ENCODE data around the gene ST6GAL1.
"Not testable (repeated sequence)": the region's sequence is repeated elsewhere in the genome, so short reads cannot be mapped to it uniquely, and the experiment has no call there.

The ST6GAL1 gene

DNA sequence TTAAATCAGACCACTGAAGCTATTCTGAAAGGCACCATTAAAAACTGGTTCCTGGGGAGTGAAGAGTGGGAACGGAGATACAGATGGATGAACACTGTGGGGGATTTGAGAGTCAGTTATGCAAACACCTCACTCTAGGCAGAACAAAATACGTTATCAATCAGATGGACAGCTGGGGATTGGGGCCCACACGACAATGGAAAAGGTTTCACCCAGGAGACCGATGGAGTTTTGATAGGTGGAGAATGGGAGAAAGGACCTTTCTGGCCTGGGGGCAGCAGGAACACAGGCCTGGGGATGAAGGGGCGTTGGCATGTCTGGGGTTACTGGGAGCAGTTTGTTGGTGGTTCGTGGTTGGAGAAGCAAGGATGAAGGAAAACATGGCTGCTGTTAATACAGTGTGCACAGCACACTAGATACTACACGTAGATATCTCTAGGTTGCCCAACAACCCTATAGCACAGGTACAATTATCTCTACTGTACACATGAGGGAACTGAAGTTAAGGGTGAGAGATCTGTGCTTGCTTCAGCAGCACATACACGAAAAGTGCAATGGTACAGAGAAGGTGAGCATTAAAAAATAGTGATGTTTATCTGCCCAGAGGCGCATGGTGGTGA is 16.5 kb downstream of the ST6GAL1 start:
- no peak for DNase-seq

DNA sequence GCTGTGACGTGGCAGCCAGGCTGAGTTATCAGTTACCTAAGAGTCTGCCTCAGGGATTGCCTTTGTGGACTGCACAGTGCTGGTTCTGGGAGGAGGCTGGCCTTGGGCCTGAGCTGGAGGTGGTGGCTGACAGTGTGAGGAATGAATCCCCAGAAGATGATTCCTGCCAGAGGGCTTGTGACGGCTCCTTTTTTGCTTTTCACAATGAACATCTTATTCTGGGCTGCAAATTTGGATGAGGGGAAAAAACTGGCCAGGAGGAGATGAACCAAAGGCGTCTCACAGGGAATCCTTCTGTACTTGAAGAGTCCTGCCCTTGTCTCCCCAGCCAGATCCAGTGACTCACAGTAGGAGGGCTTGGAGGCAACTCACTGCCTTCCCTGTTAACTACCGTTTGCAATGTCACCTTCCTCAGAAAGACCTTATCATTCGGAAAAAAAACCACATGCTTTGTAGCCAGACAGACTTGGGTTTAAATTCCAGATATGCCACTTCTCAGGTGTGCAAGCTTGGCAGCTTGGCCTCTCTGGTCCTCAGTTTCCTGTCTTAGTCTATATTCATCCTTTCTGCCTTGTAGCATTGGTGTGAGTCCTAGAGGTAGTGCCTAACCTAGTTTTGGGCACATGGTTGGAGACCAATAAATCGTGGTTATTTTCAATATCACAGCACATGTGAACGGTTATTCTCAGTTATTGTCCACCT is 19.1 kb downstream of the ST6GAL1 start:
- no peak for DNase-seq

DNA sequence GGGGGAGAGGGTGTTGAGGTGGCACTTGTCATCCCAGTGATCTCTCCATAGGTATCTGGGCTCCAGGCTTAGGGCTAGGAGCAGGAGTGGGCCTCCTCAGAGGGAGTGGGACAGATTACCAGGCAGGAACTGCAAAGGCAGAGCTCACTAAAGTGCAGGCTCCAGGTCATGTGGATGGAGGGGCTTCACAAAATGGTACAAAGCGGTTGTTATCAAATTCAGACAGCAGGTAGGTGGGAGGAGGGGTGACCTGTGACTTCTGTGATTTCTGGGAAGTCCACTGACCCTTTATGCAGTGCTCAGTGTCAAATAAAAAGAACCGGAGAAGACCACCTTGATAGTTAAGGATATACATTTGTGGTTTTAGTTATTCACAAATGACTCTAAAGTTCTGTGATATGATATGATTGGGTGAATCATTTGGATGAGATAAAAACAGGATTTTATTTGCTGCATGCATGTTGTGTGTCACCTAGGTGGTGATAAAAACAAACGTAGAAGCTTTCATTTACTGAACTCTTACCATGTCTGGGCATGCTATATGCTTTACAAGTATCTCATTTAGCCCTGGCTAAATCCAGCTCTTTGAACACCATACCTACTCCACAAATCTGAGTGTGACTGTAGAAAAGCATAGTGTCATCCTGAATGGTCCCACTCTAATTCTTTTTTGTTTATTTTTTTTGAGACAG is 20.2 kb downstream of the ST6GAL1 start:
- DNase-seq, result no peak

DNA sequence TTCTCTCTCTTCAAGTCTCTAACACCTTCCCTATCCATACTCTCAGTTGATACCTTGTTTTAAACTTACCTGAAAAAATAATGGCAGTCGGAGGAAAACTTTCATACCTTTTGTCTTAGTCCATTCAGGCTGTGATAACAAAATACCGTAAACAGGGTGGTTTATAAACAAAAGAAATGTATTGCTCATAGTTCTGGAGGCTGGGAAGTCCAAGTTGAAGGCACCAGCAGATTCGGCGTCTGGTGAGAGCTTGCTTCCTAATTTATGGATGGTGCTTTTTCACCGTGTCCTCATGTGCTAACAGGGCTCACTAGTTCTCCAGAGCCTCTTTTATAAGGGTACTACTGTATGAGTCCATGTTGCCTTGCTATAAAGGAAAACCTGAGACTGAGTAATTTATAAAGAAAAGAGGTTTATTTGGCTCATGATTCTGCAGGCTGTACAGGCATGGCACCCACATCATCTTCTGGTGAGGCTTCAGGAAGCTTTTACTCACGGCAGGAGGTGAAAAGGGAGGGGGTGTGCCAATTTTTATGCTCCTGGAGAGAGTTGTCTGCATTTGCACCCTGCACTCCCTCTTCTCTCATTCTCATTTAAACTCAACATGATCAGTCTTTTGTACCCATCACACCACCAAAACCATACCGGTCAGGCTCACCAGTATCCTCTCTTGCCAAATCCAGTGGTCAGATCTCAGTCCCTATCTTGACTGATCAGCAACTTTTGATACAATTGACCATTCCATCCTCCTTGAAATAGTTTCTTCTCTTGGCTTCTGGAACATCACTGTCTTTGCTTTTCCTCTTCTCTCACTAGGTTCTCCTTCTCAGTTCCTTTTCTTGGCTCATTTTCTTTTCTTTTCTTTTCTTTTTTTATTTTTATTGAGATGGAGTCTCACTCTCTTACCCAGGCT is 21.6 kb downstream of the ST6GAL1 start:
- no peak for DNase-seq

GRCh38 chr3:186953011-186953487 is 22.7 kb downstream of the ST6GAL1 start:
- DNase-seq, result peak; percentile 29

- not testable (repeated sequence) for DNase-seq
These were observed 23.8 kb downstream of the ST6GAL1 start for GRCh38 chr3:186953992-186954699.

- no peak for DNase-seq
These were observed 25.8 kb downstream of the ST6GAL1 start for GRCh38 chr3:186955898-186956696.

DNA sequence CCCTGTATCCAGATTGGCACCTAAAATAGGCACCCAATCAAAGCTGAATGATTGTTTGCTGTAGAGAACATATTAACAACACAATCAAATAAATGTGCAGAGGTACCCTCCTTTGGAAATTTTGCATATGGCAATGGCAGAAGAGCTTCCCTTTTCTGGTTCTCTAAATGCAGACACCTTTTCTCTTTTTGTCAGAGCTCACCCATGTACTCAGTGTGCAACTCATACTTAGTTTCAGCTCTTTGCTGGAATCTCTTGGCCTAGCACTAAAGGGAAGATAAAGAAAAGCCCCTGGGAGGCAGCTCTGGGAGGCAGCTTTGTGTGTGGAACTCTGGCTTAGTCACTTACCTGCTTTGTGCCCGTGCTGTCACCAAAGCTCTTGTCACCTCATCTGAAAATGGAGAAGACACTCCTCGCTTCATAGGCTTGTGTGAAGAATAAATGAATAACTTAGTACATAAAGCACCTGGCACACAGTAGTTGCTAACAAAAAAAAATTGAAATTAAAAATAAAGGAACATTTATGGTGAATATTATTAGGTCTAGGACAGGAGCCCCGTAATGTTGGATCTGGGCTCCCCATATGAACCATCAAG is 28.8 kb downstream of the ST6GAL1 start:
- no peak for DNase-seq

GRCh38 chr3:186960347-186960746 is 30.0 kb downstream of the ST6GAL1 start:
- no peak for DNase-seq

DNA sequence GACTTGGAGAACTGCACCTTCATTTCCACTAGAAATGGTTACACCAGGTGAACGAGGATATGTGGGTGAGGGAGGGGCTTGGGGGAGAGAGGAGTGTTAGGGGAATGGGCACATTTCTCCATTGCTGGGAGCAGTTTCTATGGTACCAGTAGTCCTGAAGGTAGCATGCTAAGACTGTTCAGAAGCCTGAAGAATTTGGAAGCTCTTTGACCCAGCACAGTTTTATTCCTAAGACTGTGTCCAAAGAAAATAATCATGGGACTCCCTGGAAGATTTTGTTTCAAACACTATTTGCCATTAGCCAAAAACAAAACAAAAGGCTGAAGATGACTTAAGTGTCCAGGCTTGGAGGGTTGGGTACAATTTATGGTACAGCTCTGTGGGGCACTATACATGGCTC is 32.1 kb downstream of the ST6GAL1 start:
- no peak for DNase-seq

DNA sequence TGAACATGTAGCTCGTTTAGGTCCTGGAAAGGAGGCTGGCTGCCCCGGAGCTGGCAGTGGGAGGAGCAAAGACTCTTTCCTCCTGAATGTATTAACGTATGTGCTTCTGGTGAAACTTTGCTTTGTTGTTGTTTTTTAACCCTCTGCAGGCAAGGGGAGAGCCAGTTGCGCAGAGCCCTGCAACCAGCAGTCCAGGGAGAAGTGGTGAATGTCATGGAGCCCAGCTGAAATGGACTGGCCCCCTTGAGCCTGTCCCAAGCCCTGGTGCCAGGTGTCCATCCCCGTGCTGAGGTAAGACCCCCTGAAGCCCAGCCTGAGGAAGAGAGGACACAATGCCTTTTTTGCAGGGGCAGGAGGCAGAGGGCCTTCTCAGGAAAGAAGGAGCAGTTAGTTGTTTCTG is 33.3 kb downstream of the ST6GAL1 start:
- DNase-seq, result no peak

DNA sequence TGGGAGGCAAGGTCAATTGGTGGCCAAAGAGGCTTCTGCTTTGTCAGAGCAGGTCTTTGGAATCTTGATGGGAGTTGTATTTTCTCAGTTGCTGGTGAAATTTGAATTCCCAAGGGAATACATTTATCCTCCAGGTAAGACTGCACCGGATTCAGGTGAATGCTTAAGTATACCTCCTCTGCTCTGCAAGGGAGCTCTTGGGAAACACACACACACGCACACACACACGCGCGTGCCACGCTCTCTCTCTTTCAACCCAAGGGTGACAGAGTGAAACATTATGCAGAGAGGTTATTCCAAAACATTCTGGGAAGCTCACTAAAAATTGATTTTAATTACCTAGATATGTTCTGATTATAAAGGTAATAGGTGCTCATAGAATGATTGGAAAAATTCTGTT is 33.7 kb downstream of the ST6GAL1 start:
- no peak for DNase-seq

DNA sequence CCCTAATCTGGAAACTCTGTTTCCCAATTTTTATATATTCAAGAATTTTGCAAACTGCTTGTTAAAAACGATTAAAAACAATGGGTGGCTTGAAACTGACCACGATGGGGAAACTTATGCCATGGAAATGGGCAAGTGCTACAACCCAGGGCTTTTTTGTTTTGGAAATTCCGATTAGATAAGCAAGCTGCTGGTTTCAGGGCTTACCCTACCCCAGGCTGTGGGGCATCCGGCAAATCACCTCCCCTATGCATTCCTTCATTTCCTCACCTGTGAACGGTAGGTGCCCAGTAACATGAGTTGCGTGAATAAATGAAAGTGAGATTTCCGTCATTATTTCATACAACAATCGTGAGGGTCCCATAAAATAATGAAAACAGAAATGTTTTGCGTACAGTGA is 34.3 kb downstream of the ST6GAL1 start:
- no peak for DNase-seq

GRCh38 chr3:186965141-186965879 is 35.0 kb downstream of the ST6GAL1 start:
- DNase-seq, result no peak

DNA sequence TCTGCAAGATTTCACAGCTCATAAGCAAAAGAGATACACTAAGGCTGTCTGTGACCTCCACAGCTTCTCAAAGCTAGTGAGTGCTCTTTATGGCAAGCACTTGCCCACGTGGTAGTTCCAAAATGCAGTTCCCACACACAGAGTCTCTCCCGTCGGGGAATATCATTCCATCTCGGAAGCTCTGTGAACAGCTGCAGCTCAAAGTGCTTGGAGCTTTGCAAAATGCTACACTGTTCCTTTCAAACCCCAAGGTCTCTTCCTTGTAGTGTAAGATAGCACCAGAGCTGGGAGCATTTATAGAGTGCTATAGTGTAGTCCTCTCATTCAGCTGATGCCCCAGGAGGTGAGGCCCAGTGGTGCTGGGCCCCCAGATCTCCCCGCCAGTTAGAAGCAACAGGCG is 36.1 kb downstream of the ST6GAL1 start:
- no peak for DNase-seq

- DNase-seq, result not testable (repeated sequence)
These were observed 36.9 kb downstream of the ST6GAL1 start for GRCh38 chr3:186967236-186967635.

GRCh38 chr3:186967686-186968085 is 37.4 kb downstream of the ST6GAL1 start:
- DNase-seq, result no peak

DNA sequence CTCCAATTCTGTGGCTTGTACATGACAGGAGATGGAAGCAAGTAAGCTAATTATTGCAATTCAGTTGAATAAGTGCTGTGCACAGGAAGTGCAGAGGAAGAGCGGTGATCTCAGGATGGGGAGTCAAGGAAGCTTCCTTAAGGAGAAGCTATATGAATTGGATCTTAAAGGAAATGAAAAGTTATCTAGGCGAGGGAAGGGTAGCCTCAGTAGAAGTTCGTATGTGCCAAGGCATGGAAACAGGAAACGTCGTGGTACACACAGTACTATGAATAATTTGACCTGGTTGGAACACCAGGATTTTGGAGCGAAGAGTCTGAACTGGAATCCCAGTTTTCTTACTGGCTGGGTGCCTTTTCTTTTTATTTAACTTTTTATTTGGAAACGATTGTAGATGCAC is 39.3 kb downstream of the ST6GAL1 start:
- DNase-seq, result no peak

GRCh38 chr3:186971106-186971505 is 40.8 kb downstream of the ST6GAL1 start:
- DNase-seq, result not testable (repeated sequence)

GRCh38 chr3:186971578-186971977 is 41.3 kb downstream of the ST6GAL1 start:
- DNase-seq, result no peak
